Dermis microvascular lymphatic vessel endothelial cell (primary cell): ENCODE measurements around the gene RALGAPB. TPM values are rescaled to one million over a fixed set of nuclear protein-coding genes. Genes with fewer than 3 reads are reported as not detected.
A peak's percentile ranks its signal among the peaks of the same experiment; 100 is the strongest.

Experiments
- DNase-seq, 2 donors: peaks; one replicate each; pipeline versions ENCODE4 v3.0.0 to v3.0.0-alpha.2; 2010; ENCODE audit warnings: low read depth in 2 of 2
- total RNA-seq: library from RNA; depleted of rRNA; stranded (reverse); fragments of >200 nt; gene quantifications from 2 replicates; pipeline ENCODE4 v1.2.1, GENCODE V29; 2014

RALGAPB gene
- total RNA-seq, 1 donor from 2014 or later, result 16.3 TPM

DNA sequence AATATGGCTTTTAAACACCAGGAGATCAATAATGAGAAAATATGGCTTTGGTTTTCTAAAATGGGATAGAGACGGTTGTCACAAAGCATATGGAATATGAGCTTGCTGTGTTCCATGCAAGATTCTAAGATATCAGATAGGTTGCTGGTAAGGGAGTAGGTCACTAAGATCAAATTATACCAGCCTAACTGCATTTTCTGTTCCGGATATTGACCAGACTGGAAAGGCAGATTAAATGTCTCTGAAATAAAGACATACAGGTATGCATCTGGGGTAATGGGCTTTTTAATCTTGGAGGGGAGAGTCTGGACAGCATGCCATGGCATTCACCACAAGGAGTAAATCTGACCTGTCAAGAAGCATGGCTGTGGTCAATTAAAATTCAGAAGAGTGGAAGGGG, 73.1 kb downstream of the RALGAPB start:
- DNase-seq, result no peak

- DNase-seq, result no peak
Observed at GRCh38 chr20:38547288-38548085, 74.8 kb downstream of the RALGAPB start.

- no peak for DNase-seq
Observed at GRCh38 chr20:38548356-38549083, 75.9 kb downstream of the RALGAPB start.

- DNase-seq, result no peak
Observed at GRCh38 chr20:38550274-38550673, 77.6 kb downstream of the RALGAPB start.

GRCh38 chr20:38551056-38551626, 78.5 kb downstream of the RALGAPB start:
- DNase-seq, result no peak

GRCh38 chr20:38554986-38555385, 82.3 kb downstream of the RALGAPB start:
- DNase-seq, result no peak

GRCh38 chr20:38555395-38555794, 82.8 kb downstream of the RALGAPB start:
- DNase-seq, result no peak

GRCh38 chr20:38557174-38557573, 84.5 kb downstream of the RALGAPB start:
- no peak for DNase-seq

GRCh38 chr20:38558596-38559360, 86.1 kb downstream of the RALGAPB start:
- peak in 1 of 2 donors; percentile 17 for DNase-seq

- DNase-seq, result no peak
Observed at GRCh38 chr20:38559764-38560163, 87.1 kb downstream of the RALGAPB start.

- DNase-seq, result no peak
Observed at GRCh38 chr20:38563802-38564431, 91.3 kb downstream of the RALGAPB start.

GRCh38 chr20:38564680-38565079, 92.0 kb downstream of the RALGAPB start:
- no peak for DNase-seq

- no peak for DNase-seq
Observed at GRCh38 chr20:38566036-38566598, 93.5 kb downstream of the RALGAPB start.

GRCh38 chr20:38569747-38570525, 97.3 kb downstream of the RALGAPB start:
- no peak for DNase-seq

DNA sequence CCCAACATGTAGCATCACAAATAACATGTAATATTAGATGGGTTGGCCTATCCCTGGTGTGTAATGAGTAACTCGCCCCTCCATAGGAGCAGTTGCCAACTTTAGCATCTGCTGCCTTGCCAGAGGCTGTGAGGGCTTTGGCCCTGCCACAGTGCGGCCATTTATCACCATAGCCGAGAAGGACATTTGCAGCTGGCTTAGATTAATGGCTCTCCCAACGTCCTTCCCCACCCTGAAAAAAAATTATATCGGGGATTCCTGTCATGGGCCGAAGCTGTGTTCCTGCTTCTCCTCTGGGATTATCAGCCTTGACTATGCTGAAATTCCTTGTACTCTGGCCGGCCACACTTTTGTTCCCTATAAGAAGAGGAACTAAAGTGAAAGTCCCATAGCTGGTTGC, 100.8 kb downstream of the RALGAPB start:
- DNase-seq, result no peak

DNA sequence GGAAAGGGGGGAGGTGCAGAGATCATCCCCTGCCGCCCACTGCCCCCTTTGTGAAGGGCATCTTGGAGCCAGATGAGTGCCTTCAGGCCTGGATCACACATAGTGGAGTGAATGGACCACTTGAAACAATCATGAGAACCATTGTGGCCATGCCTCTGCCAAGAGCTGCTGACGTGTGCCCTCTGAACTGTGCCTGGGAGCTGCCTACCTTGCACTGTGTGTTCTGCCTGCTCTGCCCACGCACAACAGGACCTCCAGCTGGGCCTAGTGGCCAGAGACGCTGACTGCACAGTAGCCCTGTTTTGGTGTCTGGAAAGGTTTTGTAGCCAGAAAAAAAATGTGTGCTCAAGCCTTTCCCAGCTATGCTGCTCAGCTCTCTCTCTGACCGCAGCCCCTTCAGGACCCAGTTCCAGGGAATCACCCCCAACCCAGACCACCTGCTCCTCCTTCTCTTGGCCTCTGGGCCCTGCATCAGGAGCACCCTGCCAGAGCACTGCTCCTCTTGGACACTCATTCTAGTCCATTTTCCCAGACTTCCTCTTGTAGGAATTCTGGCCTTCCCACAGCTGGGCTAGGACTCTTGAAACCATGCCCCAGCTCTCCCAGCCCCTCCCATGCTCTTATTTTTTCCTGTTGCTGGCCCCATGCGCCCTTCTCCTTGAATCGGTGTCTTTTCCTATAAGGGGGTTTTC, 106.7 kb downstream of the RALGAPB start:
- no peak for DNase-seq

DNA sequence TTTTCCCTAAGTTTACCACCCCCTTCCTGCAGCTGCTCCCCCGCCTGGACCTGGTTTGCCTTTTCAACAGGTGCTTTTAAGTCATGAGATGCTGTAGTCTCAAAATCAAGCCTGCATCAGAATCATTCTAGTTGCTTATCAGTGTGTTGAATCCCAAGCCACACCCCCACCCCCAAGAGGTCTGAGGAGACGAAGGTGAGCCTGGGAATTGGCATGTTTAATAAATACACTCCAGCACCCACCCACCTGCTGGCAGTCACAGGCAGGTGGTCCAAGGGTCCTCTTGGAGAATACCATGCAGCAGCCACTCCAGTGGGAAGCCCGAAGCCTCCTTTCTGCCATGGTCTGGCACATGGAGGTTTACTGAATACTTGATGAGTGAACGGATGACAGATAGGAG, 107.3 kb downstream of the RALGAPB start:
- DNase-seq, result no peak

DNA sequence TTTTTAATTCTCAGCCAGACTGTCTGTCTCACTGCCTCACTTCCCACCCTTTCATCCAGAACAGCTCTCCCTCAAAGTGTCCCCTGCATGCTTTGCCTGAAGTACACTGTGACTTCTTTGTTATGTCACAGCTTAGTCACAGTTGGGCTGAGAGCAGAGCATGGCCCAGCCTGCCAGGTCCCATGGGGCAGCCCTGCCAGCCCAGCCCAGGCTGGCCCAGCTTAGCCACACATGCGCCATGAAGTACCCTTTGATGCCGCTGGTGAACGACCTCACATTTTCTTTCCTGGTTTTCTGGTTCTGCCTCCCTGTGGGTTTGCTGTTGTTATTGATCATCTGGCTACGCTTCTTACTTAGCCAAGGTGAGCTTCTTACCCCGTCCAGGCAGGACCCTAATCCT, 108.4 kb downstream of the RALGAPB start, which contains the start of gene ADIG:
ADIG (plus strand) TSS at position 185 of the 400 bp plus-strand sequence; CDS start at position 239, 54 bp downstream.
- DNase-seq, result no peak

DNA sequence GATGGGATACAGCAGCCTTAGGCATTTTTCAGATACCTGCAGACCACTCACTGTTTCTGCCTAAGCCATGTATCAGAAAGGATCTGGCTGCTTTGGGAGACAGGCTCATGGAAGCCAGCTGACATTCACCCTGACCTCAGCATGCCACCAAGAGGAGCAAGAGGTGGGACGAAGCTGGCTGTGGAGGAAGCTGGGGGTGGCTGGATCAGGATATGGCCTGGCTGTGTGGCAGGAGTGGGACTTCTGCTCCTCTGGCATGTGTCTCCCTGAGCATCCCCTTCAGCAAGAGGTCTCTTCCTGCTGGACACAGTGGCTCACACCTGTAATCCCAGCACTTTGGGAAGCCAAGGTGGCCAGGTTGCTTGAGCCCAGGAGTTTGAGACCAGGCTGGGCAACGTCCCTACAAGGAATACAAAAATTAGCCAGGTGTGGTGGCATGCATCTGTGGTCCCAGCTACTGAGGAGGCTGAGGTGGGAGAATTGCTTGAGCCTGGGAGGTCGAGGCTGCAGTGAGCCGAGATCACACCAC, 109.3 kb downstream of the RALGAPB start:
- no peak for DNase-seq
